DMS153 treated with DMSO at 0.1 percent for 48 hours (cell line): ENCODE measurements around the gene DYNLT1.
"Not testable (repeated sequence)": the region's sequence is repeated elsewhere in the genome, so short reads cannot be mapped to it uniquely, and the experiment has no call there.

Experiments used
- DNase-seq: peaks from one replicate; lab custom pipeline; 2025; ENCODE audit not compliant: unreplicated experiment; lab: John Stamatoyannopoulos, UW

Gene DYNLT1

GRCh38 chr6:158663625-158664165 is 19.2 kb upstream of the DYNLT1 start:
- DNase-seq: peak; percentile 47

GRCh38 chr6:158662954-158663624 is 18.5 kb upstream of the DYNLT1 start:
- DNase-seq: peak; percentile 58

GRCh38 chr6:158662607-158662953 is 18.0 kb upstream of the DYNLT1 start:
- no peak for DNase-seq

GRCh38 chr6:158661156-158661685 is 16.7 kb upstream of the DYNLT1 start:
- DNase-seq: no peak

GRCh38 chr6:158660333-158660754 is 15.8 kb upstream of the DYNLT1 start:
- DNase-seq: peak; percentile 95

GRCh38 chr6:158656986-158657385 is 12.4 kb upstream of the DYNLT1 start:
- DNase-seq: not testable (repeated sequence)

GRCh38 chr6:158655569-158656450 is 11.3 kb upstream of the DYNLT1 start:
- peak; percentile 67 for DNase-seq

- peak; percentile 67 for DNase-seq
Observed at GRCh38 chr6:158654960-158655489, 10.5 kb upstream of the DYNLT1 start.

GRCh38 chr6:158654498-158654897 is 10.0 kb upstream of the DYNLT1 start:
- DNase-seq: no peak

GRCh38 chr6:158653577-158654354 is 9.2 kb upstream of the DYNLT1 start:
- DNase-seq: no peak

GRCh38 chr6:158651981-158652737 is 7.6 kb upstream of the DYNLT1 start:
- DNase-seq: not testable (repeated sequence)

- DNase-seq: no peak
Observed at GRCh38 chr6:158649289-158650143, 5.0 kb upstream of the DYNLT1 start, which contains the start of gene SYTL3. Gene SYTL3, plus strand, starts transcription at chr6:158650054. Its CDS starts 13,215 bp downstream, at chr6:158663269.

GRCh38 chr6:158648682-158649131 is 4.2 kb upstream of the DYNLT1 start:
- DNase-seq: no peak

- DNase-seq: no peak
Observed at GRCh38 chr6:158647501-158647900, 3.0 kb upstream of the DYNLT1 start.

GRCh38 chr6:158646023-158646910 is 1.7 kb upstream of the DYNLT1 start:
- no peak for DNase-seq

- DNase-seq: no peak
Observed at GRCh38 chr6:158645064-158646022, 800 bp upstream of the DYNLT1 start.

- DNase-seq: no peak
Observed at GRCh38 chr6:158643836-158644230, 710 bp downstream of the DYNLT1 start.
